MM.1S (cell line): ENCODE measurements around the gene BCAR1.

ENCODE experiments used
- DNase-seq: peaks from one replicate; pipeline ENCODE4 v3.0.0-alpha.2; 2015
- H2AFZ ChIP-seq: fragments of 300-600 bp; sonication (generic); 2 replicates; pipeline ENCODE4 v1.6.0; 2016; ENCODE audit warnings: antibody characterized with exemption, low read length
- H3F3A ChIP-seq: fragments of 300-600 bp; sonication (generic); 2 replicates; pipeline ENCODE4 v1.6.1; 2016; ENCODE audit warnings: mild to moderate bottlenecking, antibody characterized with exemption, low read length, moderate library complexity, mixed read lengths; ENCODE audit not compliant: insufficient read depth
- H3K27ac ChIP-seq: fragments of 300-600 bp; sonication (generic); 2 replicates; pipeline ENCODE4 v1.5.1; 2016; ENCODE audit warnings: mild to moderate bottlenecking, low read length
- H3K27me3 ChIP-seq: fragments of 300-600 bp; sonication (generic); replicated peaks from 2 replicates; pipeline ENCODE4 v1.6.0; 2016; ENCODE audit warnings: low read length; ENCODE audit not compliant: insufficient read depth
- H3K36me3 ChIP-seq: fragments of 300-600 bp; sonication (generic); replicated peaks from 2 replicates; pipeline ENCODE4 v1.6.1; 2016; ENCODE audit warnings: mild to moderate bottlenecking, low read length, mixed read lengths; ENCODE audit not compliant: insufficient read depth
- H3K4me1 ChIP-seq: fragments of 300-600 bp; sonication (generic); 2 replicates; pipeline ENCODE4 v1.6.1; 2016; ENCODE audit warnings: low read length, mixed read lengths
- H3K4me2 ChIP-seq: fragments of 300-600 bp; sonication (generic); 2 replicates; pipeline ENCODE4 v1.6.0; 2016; ENCODE audit warnings: low read depth, low read length
- H3K4me3 ChIP-seq: fragments of 300-600 bp; sonication (generic); 2 replicates; pipeline ENCODE4 v1.5.1; 2016; ENCODE audit warnings: low read length, mixed read lengths
- H3K79me2 ChIP-seq: fragments of 300-600 bp; sonication (generic); 2 replicates; pipeline ENCODE4 v1.6.1; 2016; ENCODE audit warnings: mixed run types, low read length, mixed read lengths
- H3K9ac ChIP-seq: fragments of 300-600 bp; sonication (generic); 2 replicates; pipeline ENCODE4 v1.6.1; 2016; ENCODE audit warnings: low read length, mixed read lengths
- H3K9me2 ChIP-seq: fragments of 300-600 bp; sonication (generic); replicated peaks from 2 replicates; pipeline ENCODE4 v1.6.1; 2016; ENCODE audit warnings: mild to moderate bottlenecking, low read length, mixed read lengths; ENCODE audit not compliant: insufficient read depth
- H3K9me3 ChIP-seq: fragments of 300-600 bp; sonication (generic); replicated peaks from 2 replicates; pipeline ENCODE4 v1.6.1; 2016; ENCODE audit warnings: mild to moderate bottlenecking, low read length, mixed read lengths; ENCODE audit not compliant: insufficient read depth
- H4K20me1 ChIP-seq: fragments of 300-600 bp; sonication (generic); 2 replicates; pipeline ENCODE4 v1.6.1; 2016; ENCODE audit warnings: mild to moderate bottlenecking, low read length, moderate library complexity, mixed read lengths; ENCODE audit not compliant: insufficient read depth
- EZH2 ChIP-seq: fragments of 300-600 bp; sonication (generic); optimal IDR thresholded peaks from 2 replicates; pipeline ENCODE3; 2017; ENCODE audit warnings: low read depth, mild to moderate bottlenecking, antibody characterized with exemption, low read length, mixed read lengths
- EZH2phosphoT487 ChIP-seq: fragments of 300-600 bp; sonication (generic); IDR thresholded peaks from 2 replicates; pipeline ENCODE4 v1.6.1; 2018; ENCODE audit warnings: antibody characterized with exemption, low read length
- TF ChIP-seq, protein P1 (sequence below): fragments of 300-600 bp; sonication (generic); IDR thresholded peaks from 2 replicates; pipeline ENCODE4 v1.5.1; 2016; ENCODE audit warnings: antibody characterized with exemption, low read length, mixed read lengths

The BCAR1 gene

DNA sequence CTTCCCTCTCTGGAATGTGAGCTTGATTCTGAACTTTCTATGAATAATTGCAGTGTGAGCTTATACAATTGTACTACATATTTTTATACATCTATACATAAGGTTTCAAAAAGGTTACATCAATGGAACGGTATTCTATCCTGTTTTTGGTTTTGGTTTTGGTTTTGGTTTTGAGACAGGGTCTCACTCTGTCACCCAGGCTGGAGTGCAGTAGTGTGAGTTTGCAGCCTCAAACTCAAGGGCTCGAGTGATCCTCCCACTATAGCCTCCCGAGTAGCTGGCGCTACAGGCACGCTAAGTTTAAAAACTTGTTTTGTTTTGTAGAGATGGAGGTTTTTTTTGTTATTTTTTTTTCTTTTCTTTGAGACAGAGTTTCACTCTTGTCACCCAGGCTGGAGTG is 31.6 kb downstream of the BCAR1 start:
- H3K9ac ChIP-seq: no peak overlapping the region
- no peaks in the 10 kb centered on the region; the same call in 1 of the 2 replicates for H3K27me3 ChIP-seq
- no peaks in the 10 kb centered on the region for H3K79me2 ChIP-seq
- no peak overlapping the region for H3K4me2 ChIP-seq
- H3K4me1 ChIP-seq: no peaks in the 10 kb centered on the region
- H3F3A ChIP-seq: no peaks in the 10 kb centered on the region
- H2AFZ ChIP-seq: no peak overlapping the region
- H3K9me3 ChIP-seq: no peaks in the 10 kb centered on the region
- no peaks in the 10 kb centered on the region for H3K9me2 ChIP-seq
- peak; percentile 9 for DNase-seq
- H4K20me1 ChIP-seq: no peaks in the 10 kb centered on the region
- TF ChIP-seq, protein P1, sequence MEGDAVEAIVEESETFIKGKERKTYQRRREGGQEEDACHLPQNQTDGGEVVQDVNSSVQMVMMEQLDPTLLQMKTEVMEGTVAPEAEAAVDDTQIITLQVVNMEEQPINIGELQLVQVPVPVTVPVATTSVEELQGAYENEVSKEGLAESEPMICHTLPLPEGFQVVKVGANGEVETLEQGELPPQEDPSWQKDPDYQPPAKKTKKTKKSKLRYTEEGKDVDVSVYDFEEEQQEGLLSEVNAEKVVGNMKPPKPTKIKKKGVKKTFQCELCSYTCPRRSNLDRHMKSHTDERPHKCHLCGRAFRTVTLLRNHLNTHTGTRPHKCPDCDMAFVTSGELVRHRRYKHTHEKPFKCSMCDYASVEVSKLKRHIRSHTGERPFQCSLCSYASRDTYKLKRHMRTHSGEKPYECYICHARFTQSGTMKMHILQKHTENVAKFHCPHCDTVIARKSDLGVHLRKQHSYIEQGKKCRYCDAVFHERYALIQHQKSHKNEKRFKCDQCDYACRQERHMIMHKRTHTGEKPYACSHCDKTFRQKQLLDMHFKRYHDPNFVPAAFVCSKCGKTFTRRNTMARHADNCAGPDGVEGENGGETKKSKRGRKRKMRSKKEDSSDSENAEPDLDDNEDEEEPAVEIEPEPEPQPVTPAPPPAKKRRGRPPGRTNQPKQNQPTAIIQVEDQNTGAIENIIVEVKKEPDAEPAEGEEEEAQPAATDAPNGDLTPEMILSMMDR: no peak
- TF ChIP-seq EZH2phosphoT487: no peak
- no peak for TF ChIP-seq EZH2
- no peak overlapping the region for H3K27ac ChIP-seq
- H3K36me3 ChIP-seq: no peaks in the 10 kb centered on the region
- no peak overlapping the region for H3K4me3 ChIP-seq

DNA sequence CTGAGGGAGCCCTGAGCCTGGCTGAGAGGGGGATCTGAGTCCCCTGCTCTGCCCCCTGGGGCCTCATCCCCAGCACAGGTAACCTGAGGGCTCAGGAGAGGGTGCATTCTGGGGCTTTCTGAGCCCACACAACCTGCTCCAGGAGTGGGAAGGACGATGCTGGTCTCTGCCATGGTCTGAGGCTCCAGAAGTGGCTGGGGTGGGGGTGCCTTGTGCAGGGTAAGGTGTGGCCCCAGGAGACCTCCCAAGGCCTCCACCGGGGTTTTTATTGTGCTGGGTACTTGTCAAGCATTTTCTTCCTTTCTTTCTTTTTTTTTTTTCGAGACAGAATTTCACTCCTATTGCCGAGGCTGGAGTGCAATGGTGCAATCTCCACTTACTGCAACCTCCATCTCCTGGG is 32.3 kb downstream of the BCAR1 start:
- Histone ChIP-seq H4K20me1 (no peaks in the 10 kb centered on the region), H3K4me3 (no peak overlapping the region), H3K27me3 (no peaks in the 10 kb centered on the region), H3K9me2 (no peaks in the 10 kb centered on the region), H3K9ac (no peak overlapping the region), H3K4me1 (no peaks in the 10 kb centered on the region), H3K4me2 (no peak overlapping the region), H2AFZ (no peak overlapping the region), H3K79me2 (no peaks in the 10 kb centered on the region), H3K36me3 (no peaks in the 10 kb centered on the region), H3K27ac (no peak overlapping the region), H3F3A (no peaks in the 10 kb centered on the region), H3K9me3 (no peaks in the 10 kb centered on the region)
- TF ChIP-seq, protein P1: no peak
- TF ChIP-seq EZH2 (no peak), EZH2phosphoT487 (no peak)
- no peak for DNase-seq

DNA sequence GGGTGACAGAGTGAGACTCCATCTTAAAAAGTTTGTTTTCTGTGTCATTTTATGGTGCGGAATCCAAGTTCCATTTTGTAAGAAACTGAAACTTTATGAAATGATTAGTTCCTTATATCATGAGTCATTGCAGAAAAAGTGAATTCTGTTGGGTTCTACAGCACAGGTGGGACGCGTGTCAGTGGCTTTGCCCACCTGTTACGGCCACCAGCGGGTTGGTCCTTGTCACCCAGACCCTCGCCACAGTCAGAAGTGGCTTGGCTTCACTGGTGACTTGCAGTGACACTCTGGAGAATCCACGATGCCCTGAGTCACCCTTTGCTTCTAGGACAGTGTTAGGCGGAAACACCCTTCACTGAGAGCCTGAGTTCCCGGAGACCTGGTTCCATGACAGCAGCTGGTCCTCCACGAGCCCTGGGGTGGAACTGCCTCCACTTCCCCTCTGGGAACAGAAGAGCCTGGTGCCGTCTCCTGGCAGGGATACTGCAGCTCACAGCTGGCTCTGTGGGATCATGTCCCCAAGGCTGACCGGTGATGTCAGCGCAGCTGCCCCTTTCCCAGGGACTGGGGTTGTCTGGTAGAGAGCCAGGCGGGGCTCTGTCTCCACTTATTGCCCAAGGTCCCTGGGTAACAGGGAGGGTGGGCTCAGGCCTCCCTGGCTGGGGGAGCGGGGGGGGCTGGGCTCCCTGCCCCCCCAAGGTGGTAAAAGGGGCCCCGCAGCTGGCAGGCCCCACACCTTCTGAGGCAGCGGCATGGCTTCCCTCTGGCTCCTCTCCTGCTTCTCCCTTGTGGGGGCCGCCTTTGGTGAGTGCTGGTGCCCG is 33.0 kb downstream of the BCAR1 start, which contains the start of gene CTRB1:
CTRB1 (plus strand) TSS at position 733 of the 821 bp plus-strand sequence; CDS start at position 753, 20 bp downstream.
- Histone ChIP-seq H3K36me3 (no peaks in the 10 kb centered on the region), H4K20me1 (no peaks in the 10 kb centered on the region), H3K79me2 (no peaks in the 10 kb centered on the region), H3K4me2 (no peak within 1 kb of the TSS), H3K27ac (no peak within 1 kb of the TSS), H3K27me3 (no peaks in the 10 kb centered on the region), H3K9ac (no peak within 1 kb of the TSS), H3K4me3 (no peak within 1 kb of the TSS), H3K9me3 (no peaks in the 10 kb centered on the region), H3F3A (no peaks in the 10 kb centered on the region), H3K4me1 (no peaks in the 10 kb centered on the region), H3K9me2 (no peaks in the 10 kb centered on the region), H2AFZ (no peak within 1 kb of the TSS)
- DNase-seq: no peak
- TF ChIP-seq, protein P1: no peak
- TF ChIP-seq EZH2 (no peak), EZH2phosphoT487 (no peak)
